Mammary epithelial cell (primary cell): ENCODE measurements around the gene FRMD8.

Experiments
- EZH2 ChIP-seq: IDR thresholded peaks from 2 replicates; pipeline ENCODE4 v1.6.1; 2012; ENCODE audit warnings: low read length, inconsistent platforms, borderline replicate concordance
- TF ChIP-seq, protein P1 (sequence below), 2 donors: IDR thresholded peaks in 1 of 2; conservative IDR thresholded peaks in 1 of 2; 2 replicates each; pipeline ENCODE4 v1.5.1; 2011 to 2012; ENCODE audit warnings: inconsistent platforms in 2 of 2, low read length in 2 of 2, mild to moderate bottlenecking in 2 of 2, control low read depth in 1 of 2, low read depth in 1 of 2; ENCODE audit not compliant: insufficient read depth in 1 of 2; ENCODE audit errors: extremely low read depth in 1 of 2

DNA sequence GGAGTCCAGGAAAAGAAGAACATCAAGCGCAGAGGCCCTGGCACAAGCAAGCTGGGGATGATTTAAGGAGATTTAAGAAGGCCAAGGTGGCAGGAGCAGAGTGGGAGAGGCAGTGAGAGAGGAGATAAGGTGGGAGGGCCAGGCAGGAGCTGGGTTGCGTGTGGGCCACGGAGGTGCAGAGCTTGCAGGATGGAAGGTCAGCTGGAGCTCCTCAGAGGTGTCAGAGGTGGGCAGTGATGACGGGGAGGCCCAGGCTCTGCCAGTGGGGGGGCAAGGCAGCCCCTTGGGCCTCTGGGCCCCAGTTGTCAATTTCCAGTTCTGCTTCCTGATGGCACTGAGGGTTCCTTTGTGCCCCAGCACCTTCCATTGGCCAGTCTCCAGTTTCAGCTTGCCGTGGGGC, 6.5 kb downstream of the FRMD8 start:
- no peak for TF ChIP-seq EZH2
- TF ChIP-seq, protein P1, sequence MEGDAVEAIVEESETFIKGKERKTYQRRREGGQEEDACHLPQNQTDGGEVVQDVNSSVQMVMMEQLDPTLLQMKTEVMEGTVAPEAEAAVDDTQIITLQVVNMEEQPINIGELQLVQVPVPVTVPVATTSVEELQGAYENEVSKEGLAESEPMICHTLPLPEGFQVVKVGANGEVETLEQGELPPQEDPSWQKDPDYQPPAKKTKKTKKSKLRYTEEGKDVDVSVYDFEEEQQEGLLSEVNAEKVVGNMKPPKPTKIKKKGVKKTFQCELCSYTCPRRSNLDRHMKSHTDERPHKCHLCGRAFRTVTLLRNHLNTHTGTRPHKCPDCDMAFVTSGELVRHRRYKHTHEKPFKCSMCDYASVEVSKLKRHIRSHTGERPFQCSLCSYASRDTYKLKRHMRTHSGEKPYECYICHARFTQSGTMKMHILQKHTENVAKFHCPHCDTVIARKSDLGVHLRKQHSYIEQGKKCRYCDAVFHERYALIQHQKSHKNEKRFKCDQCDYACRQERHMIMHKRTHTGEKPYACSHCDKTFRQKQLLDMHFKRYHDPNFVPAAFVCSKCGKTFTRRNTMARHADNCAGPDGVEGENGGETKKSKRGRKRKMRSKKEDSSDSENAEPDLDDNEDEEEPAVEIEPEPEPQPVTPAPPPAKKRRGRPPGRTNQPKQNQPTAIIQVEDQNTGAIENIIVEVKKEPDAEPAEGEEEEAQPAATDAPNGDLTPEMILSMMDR (conservative IDR thresholded peaks at IDR 0.05 in 1 of 2, IDR thresholded peaks at IDR 0.05 in 1 of 2; ENCODE audit: extremely low read depth in 1 of 2, insufficient read depth in 1 of 2, low read depth in 1 of 2, low read length in 2 of 2) = no peak
